ENCODE results near the gene PLG.
"Not testable (repeated sequence)": the region's sequence is repeated elsewhere in the genome, so short reads cannot be mapped to it uniquely, and the experiment has no call there.

Gene PLG

DNA sequence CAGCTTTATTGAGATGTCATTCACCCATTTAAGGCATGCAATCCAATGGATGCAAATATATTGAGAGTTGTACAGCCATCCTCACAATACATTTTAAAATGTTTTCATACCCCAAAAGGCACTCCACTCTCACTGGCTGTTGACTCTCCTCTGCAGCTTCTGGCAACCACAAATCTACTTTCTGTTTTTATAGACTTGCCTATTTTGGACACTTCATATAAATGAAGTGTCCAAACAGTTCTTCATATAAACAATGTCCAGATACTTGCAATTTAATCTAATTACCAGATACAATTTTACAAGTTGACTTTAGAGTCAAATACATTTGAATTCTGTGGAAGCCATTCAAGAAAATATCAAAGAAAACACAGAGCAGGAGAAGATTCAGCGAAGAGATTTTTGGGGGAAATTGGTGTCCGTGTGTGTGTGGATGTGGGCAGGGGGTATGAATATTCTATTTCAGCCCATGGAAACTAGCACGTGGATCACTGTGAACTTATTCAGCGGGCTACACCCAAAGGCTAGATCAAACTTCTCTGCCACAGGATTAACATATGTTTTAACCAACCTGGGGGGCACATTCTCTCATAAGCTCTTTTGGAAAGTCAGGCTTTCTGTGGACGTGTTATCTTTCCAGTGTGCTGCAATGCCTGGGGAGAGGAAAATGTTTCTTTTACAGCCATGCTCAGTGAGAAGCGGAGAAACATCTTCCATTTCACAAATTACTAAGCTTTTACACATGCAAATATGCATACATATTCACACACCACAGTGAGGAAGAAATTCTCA, 73.9 kb downstream of the PLG start:
- Histone ChIP-seq H2AK5ac (ENCODE audit: low read depth, low read length) (no peak overlapping the region), H3K4me2 (ENCODE audit: insufficient read depth, low read length, poor library complexity, severe bottlenecking) (no peak overlapping the region), H4K8ac (ENCODE audit: low read depth, low read length) (no peak overlapping the region), H3K27me3 (ENCODE audit: control insufficient read depth in 3 of 3, insufficient read depth in 3 of 3, low read depth in 1 of 3, low read length in 3 of 3) (no peaks in the 10 kb centered on the region), H2BK120ac (ENCODE audit: low read depth, low read length) (no peak overlapping the region), H3K36me3 (replicated peaks in 1 of 2; ENCODE audit: control insufficient read depth in 2 of 2, insufficient read depth in 2 of 2, low read length in 2 of 2) (no peaks in the 10 kb centered on the region), H3K23ac (ENCODE audit: low read depth, low read length, poor library complexity) (no peak overlapping the region), H3K9ac (ENCODE audit: low read depth, low read length, poor library complexity) (no peak overlapping the region), H3K4ac (ENCODE audit: low read length) (no peak overlapping the region), H3K4me3 (ENCODE audit: low read length in 2 of 2) (no peak overlapping the region), H3K9me3 (replicated peaks in 1 of 2; ENCODE audit: control insufficient read depth in 2 of 2, insufficient read depth in 1 of 2, low read depth in 1 of 2, low read length in 2 of 2) (no peaks in the 10 kb centered on the region), H3K14ac (ENCODE audit: low read length) (no peak overlapping the region), H2AFZ (ENCODE audit: low read length) (no peak overlapping the region), H3K4me1 (ENCODE audit: control insufficient read depth in 2 of 2, insufficient read depth in 1 of 2, low read depth in 1 of 2, low read length in 2 of 2) (no peaks in the 10 kb centered on the region), H2BK15ac (ENCODE audit: low read length) (no peak overlapping the region), H3K18ac (ENCODE audit: low read length) (no peak overlapping the region), H3K27ac (replicated peaks; ENCODE audit: low read length) (no peak overlapping the region), H4K91ac (ENCODE audit: low read depth, low read length, poor library complexity) (no peak overlapping the region), H2BK5ac (ENCODE audit: low read length) (no peak overlapping the region), H2BK12ac (ENCODE audit: low read length) (no peak overlapping the region), H3K79me1 (ENCODE audit: low read depth, low read length) (no peaks in the 10 kb centered on the region)
- WGBS, 2 donors (ENCODE audit: extremely low coverage in 2 of 2, insufficient read length in 2 of 2, insufficient replicate concordance in 1 of 2): no CpG with 5 or more reads among the region's 6 CpGs
- no peak for DNase-seq (ENCODE audit: low spot score)

DNA sequence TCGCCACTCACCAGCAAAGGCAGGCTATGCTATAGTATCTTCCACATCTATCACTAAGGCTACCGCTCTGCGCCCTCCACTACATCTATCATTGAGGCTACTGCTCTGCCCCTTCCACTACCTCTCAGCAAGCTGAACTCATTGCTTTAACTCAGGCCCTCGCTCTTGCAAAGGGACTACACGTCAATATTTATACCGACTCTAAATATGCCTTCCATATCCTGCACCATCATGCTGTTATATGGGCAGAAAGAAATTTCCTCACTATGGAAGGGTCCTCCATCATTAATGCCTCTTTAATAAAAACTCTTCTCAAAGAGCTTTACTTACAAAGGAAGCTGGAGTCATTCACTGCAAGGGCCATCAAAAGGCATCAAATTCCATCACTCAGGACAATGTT, 77.1 kb downstream of the PLG start:
- H4K8ac ChIP-seq (ENCODE audit: low read depth, low read length); H2AK5ac ChIP-seq (ENCODE audit: low read depth, low read length); H3K9ac ChIP-seq (ENCODE audit: low read depth, low read length, poor library complexity); H2BK5ac ChIP-seq (ENCODE audit: low read length); H3K9me3 ChIP-seq (replicated peaks in 1 of 2; ENCODE audit: control insufficient read depth in 2 of 2, insufficient read depth in 1 of 2, low read depth in 1 of 2, low read length in 2 of 2); H3K27ac ChIP-seq (replicated peaks; ENCODE audit: low read length); H3K36me3 ChIP-seq (replicated peaks in 1 of 2; ENCODE audit: control insufficient read depth in 2 of 2, insufficient read depth in 2 of 2, low read length in 2 of 2); H3K4me3 ChIP-seq (ENCODE audit: low read length in 2 of 2); H4K91ac ChIP-seq (ENCODE audit: low read depth, low read length, poor library complexity); H3K14ac ChIP-seq (ENCODE audit: low read length); H3K18ac ChIP-seq (ENCODE audit: low read length); DNase-seq (ENCODE audit: low spot score); H2BK120ac ChIP-seq (ENCODE audit: low read depth, low read length); H3K27me3 ChIP-seq (ENCODE audit: control insufficient read depth in 3 of 3, insufficient read depth in 3 of 3, low read depth in 1 of 3, low read length in 3 of 3); H3K4me1 ChIP-seq (ENCODE audit: control insufficient read depth in 2 of 2, insufficient read depth in 1 of 2, low read depth in 1 of 2, low read length in 2 of 2); H2BK15ac ChIP-seq (ENCODE audit: low read length); H3K23ac ChIP-seq (ENCODE audit: low read depth, low read length, poor library complexity); H3K4ac ChIP-seq (ENCODE audit: low read length); H2AFZ ChIP-seq (ENCODE audit: low read length); H3K79me1 ChIP-seq (ENCODE audit: low read depth, low read length); H2BK12ac ChIP-seq (ENCODE audit: low read length); H3K4me2 ChIP-seq (ENCODE audit: insufficient read depth, low read length, poor library complexity, severe bottlenecking): not testable (repeated sequence)
- no CpG with 5 or more reads among the region's 6 CpGs for WGBS, 2 donors (ENCODE audit: extremely low coverage in 2 of 2, insufficient read length in 2 of 2, insufficient replicate concordance in 1 of 2)

DNA sequence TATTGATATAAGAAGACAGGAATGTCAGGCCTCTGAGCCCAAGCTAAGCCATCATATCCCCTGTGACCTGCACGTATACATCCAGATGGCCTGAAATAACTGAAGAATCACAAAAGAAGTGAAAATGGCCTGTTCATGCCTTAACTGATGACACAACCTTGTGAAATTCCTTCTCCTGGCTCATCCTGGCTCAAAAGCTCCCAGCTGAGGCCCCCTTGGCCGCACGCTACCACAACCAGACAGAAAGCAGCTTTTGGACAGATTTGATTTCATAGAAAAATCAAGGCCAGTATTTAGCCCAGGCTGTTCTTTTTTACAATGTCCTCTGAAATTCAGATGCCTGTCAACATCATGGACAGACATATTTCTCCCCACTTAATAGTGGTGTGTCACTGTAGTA, 78.6 kb downstream of the PLG start:
- H2BK5ac ChIP-seq (ENCODE audit: low read length); H3K36me3 ChIP-seq (replicated peaks in 1 of 2; ENCODE audit: control insufficient read depth in 2 of 2, insufficient read depth in 2 of 2, low read length in 2 of 2); H4K8ac ChIP-seq (ENCODE audit: low read depth, low read length); DNase-seq (ENCODE audit: low spot score); H2BK15ac ChIP-seq (ENCODE audit: low read length); H2BK12ac ChIP-seq (ENCODE audit: low read length); H3K4ac ChIP-seq (ENCODE audit: low read length); H3K27me3 ChIP-seq (ENCODE audit: control insufficient read depth in 3 of 3, insufficient read depth in 3 of 3, low read depth in 1 of 3, low read length in 3 of 3); H3K9ac ChIP-seq (ENCODE audit: low read depth, low read length, poor library complexity); H3K18ac ChIP-seq (ENCODE audit: low read length); H3K4me3 ChIP-seq (ENCODE audit: low read length in 2 of 2); H2BK120ac ChIP-seq (ENCODE audit: low read depth, low read length); H3K14ac ChIP-seq (ENCODE audit: low read length); H3K23ac ChIP-seq (ENCODE audit: low read depth, low read length, poor library complexity); H3K4me2 ChIP-seq (ENCODE audit: insufficient read depth, low read length, poor library complexity, severe bottlenecking); H2AK5ac ChIP-seq (ENCODE audit: low read depth, low read length); H3K27ac ChIP-seq (replicated peaks; ENCODE audit: low read length); H3K9me3 ChIP-seq (replicated peaks in 1 of 2; ENCODE audit: control insufficient read depth in 2 of 2, insufficient read depth in 1 of 2, low read depth in 1 of 2, low read length in 2 of 2); H3K79me1 ChIP-seq (ENCODE audit: low read depth, low read length); H2AFZ ChIP-seq (ENCODE audit: low read length); H4K91ac ChIP-seq (ENCODE audit: low read depth, low read length, poor library complexity); H3K4me1 ChIP-seq (ENCODE audit: control insufficient read depth in 2 of 2, insufficient read depth in 1 of 2, low read depth in 1 of 2, low read length in 2 of 2): not testable (repeated sequence)
- no CpG with 5 or more reads among the region's 3 CpGs for WGBS, 2 donors (ENCODE audit: extremely low coverage in 2 of 2, insufficient read length in 2 of 2, insufficient replicate concordance in 1 of 2)

DNA sequence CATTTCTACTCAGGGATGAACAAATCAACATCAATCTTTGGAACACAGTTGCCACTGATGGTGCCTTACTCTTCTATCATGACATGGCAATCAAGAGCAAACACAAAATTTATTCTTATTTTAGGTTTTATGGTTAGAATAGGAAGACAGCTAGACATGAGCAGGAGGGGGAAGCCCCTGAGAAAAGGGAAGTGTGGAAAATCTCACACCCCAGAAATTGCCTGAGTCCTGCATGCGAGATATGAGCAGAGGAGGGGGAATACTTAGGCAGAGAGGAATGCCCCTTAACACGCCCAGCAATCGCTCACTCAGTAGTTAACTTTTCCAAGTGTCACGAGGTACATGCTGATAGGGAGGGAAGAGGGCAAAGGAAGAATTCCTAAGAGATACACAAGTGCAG, 79.3 kb downstream of the PLG start:
- Histone ChIP-seq H3K9me3 (replicated peaks in 1 of 2; ENCODE audit: control insufficient read depth in 2 of 2, insufficient read depth in 1 of 2, low read depth in 1 of 2, low read length in 2 of 2) (no peaks in the 10 kb centered on the region), H4K8ac (ENCODE audit: low read depth, low read length) (no peak overlapping the region), H3K18ac (ENCODE audit: low read length) (no peak overlapping the region), H2AK5ac (ENCODE audit: low read depth, low read length) (no peak overlapping the region), H3K27ac (replicated peaks; ENCODE audit: low read length) (no peak overlapping the region), H3K36me3 (replicated peaks in 1 of 2; ENCODE audit: control insufficient read depth in 2 of 2, insufficient read depth in 2 of 2, low read length in 2 of 2) (no peaks in the 10 kb centered on the region), H4K91ac (ENCODE audit: low read depth, low read length, poor library complexity) (no peak overlapping the region), H3K9ac (ENCODE audit: low read depth, low read length, poor library complexity) (no peak overlapping the region), H2AFZ (ENCODE audit: low read length) (no peak overlapping the region), H3K4me3 (ENCODE audit: low read length in 2 of 2) (no peak overlapping the region), H3K4ac (ENCODE audit: low read length) (no peak overlapping the region), H3K27me3 (ENCODE audit: control insufficient read depth in 3 of 3, insufficient read depth in 3 of 3, low read depth in 1 of 3, low read length in 3 of 3) (no peaks in the 10 kb centered on the region), H3K23ac (ENCODE audit: low read depth, low read length, poor library complexity) (no peak overlapping the region), H3K79me1 (ENCODE audit: low read depth, low read length) (no peaks in the 10 kb centered on the region), H2BK5ac (ENCODE audit: low read length) (no peak overlapping the region), H2BK12ac (ENCODE audit: low read length) (no peak overlapping the region), H3K4me1 (ENCODE audit: control insufficient read depth in 2 of 2, insufficient read depth in 1 of 2, low read depth in 1 of 2, low read length in 2 of 2) (no peaks in the 10 kb centered on the region), H2BK15ac (ENCODE audit: low read length) (no peak overlapping the region), H3K14ac (ENCODE audit: low read length) (no peak overlapping the region), H3K4me2 (ENCODE audit: insufficient read depth, low read length, poor library complexity, severe bottlenecking) (no peak overlapping the region), H2BK120ac (ENCODE audit: low read depth, low read length) (no peak overlapping the region)
- no peak for DNase-seq (ENCODE audit: low spot score)
- WGBS, 2 donors (ENCODE audit: extremely low coverage in 2 of 2, insufficient read length in 2 of 2, insufficient replicate concordance in 1 of 2): no CpG with 5 or more reads among the region's 4 CpGs

Measured in neuronal stem cell (in vitro differentiated cells).